H1 (cell line): ENCODE data around the gene C16orf87. TPM values are rescaled to one million over a fixed set of nuclear protein-coding genes. Genes with fewer than 3 reads are reported as not detected.

ENCODE experiments used
- CBX8 ChIP-seq: fragments of 300-800, 300-1000 bp; sonication (generic); IDR thresholded peaks from 2 replicates; pipeline ENCODE4 v1.7.1; 2016; ENCODE audit warnings: low read depth, low read length, borderline replicate concordance
- NANOG ChIP-seq: IDR thresholded peaks from 2 replicates; pipeline ENCODE4 v1.6.1; 2011; ENCODE audit warnings: low read length, low read depth, mild to moderate bottlenecking, inconsistent platforms; ENCODE audit not compliant: insufficient read depth, poor library complexity, severe bottlenecking
- SIX5 ChIP-seq: IDR thresholded peaks from 2 replicates; pipeline ENCODE4 v1.6.1; 2011; ENCODE audit warnings: mild to moderate bottlenecking, low read depth, low read length
- polyA plus RNA-seq, 7 experiments: library from polyadenylated mRNA; depleted of rRNA in 3 of 7; stranded (reverse) in 5 of 7; unstranded in 2 of 7; fragments of >200 nt in 5 of 7; fragments of 200-250 nt in 2 of 7; gene quantifications; 1 replicate in 5 of 7; 2 replicates in 1 of 7; 4 replicates in 1 of 7; pipeline versions ENCODE4 v1.2.1 to v1.2.3, GENCODE V29; 2011 to 2013; ENCODE audit warnings: missing spikeins in 2 of 7, mixed read lengths in 2 of 7
- total RNA-seq: library from RNA; stranded (reverse); fragmentation: NEBNext Ultra II Directional; extraction: Animal tissue kit (Norgen Biotek cat#: 25700); gene quantifications from 2 replicates; pipeline ENCODE4 v1.2.1, GENCODE V29; 2021
- TF ChIP-seq, protein P1 (sequence below): IDR thresholded peaks from 2 replicates; pipeline ENCODE4 v1.6.1; 2012; ENCODE audit warnings: low read length, inconsistent platforms

Gene C16orf87
- total and polyA plus RNA-seq, 2 of the 8 experiments (the other 6 are each of a cell fraction or from before 2014, with no cell fraction given), result 4.8 to 21.8 TPM

DNA sequence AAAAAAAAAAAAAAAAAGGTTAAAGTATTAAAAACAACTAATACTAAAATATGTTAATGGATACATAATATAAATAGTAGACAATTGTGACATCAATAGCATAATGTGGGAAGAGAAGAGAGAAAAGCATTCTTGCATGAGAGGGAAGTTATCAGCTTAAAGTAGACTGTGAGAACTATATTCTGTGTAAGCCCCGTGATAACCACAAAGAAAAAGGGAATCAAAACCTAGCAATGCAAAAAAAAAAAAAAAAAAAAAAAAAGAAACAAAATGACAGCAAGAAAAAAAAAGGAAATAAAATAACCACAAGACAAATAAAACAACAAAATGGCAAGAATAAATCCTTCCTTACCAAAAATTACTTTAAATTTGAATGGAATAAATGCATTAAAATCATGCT is 43.1 kb downstream of the C16orf87 start (continued):
- TF ChIP-seq CBX8, result no peak
- no peak for TF ChIP-seq NANOG
- TF ChIP-seq, protein P1, sequence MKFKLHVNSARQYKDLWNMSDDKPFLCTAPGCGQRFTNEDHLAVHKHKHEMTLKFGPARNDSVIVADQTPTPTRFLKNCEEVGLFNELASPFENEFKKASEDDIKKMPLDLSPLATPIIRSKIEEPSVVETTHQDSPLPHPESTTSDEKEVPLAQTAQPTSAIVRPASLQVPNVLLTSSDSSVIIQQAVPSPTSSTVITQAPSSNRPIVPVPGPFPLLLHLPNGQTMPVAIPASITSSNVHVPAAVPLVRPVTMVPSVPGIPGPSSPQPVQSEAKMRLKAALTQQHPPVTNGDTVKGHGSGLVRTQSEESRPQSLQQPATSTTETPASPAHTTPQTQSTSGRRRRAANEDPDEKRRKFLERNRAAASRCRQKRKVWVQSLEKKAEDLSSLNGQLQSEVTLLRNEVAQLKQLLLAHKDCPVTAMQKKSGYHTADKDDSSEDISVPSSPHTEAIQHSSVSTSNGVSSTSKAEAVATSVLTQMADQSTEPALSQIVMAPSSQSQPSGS, result no peak
- TF ChIP-seq SIX5, result no peak
